ENCODE data around the gene KCND3.

DNA sequence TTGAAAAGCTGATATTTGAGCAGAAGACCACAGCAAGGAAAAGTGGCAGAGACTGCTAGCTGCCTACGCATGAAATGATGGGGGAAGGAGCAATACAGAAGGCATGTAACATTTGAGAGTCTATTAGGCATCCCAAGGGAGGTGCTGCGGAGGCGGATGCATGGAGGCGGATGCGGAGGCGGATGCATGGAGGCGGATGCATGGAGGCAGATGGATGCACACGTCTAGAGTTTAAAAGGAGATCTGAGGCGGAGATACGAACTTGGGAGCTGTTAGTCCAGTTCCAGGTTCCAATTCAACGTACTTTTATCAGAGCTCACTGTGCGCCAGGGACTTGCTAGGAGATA lies 234.5 kb downstream of the KCND3 start:
- no peak for TF ChIP-seq CTCF (IDR thresholded peaks at IDR 0.05; ENCODE audit: insufficient read depth, low read length)
- no peak for TF ChIP-seq REST (IDR thresholded peaks at IDR 0.05; ENCODE audit: insufficient replicate concordance, low read depth)
- TF ChIP-seq GABPA (IDR thresholded peaks at IDR 0.05; ENCODE audit: low read depth) = no peak
- no peak for TF ChIP-seq POLR2AphosphoS5 (IDR thresholded peaks at IDR 0.05; ENCODE audit: low read depth)
- TF ChIP-seq SPI1 (IDR thresholded peaks at IDR 0.05; ENCODE audit: borderline replicate concordance, low read depth) = no peak
